WTC11 (cell line): ENCODE results near the gene OPN3. TPM values are rescaled to one million over a fixed set of nuclear protein-coding genes. Genes with fewer than 3 reads are reported as not detected.

ENCODE experiments used
- ATAC-seq: fragments of 200-7000 bp; cut with Tn5 transposase; 2 replicates; pipeline ENCODE4 v1.10.0; 2021; ENCODE audit warnings: mild to moderate bottlenecking, moderate library complexity
- CTCF ChIA-PET: fragments of 300-600 bp; sonication (Branson Sonifier 250); formaldehyde crosslinking; loops from one replicate; lab custom pipeline; 2021; ENCODE audit warnings: antibody characterized with exemption; lab: Charles Lee
- POLR2A ChIA-PET: fragments of 350-600 bp; sonication (Branson Sonifier 250); formaldehyde crosslinking; loops from one replicate; lab custom pipeline; 2021; ENCODE audit warnings: antibody characterized with exemption; lab: Charles Lee
- DNase-seq: peaks from one replicate; pipeline ENCODE4 v3.0.0; 2021; ENCODE audit warnings: low spot score
- H3K27ac Mint-ChIP-seq: 2 replicates; pipeline ENCODE4 v1.8.0; 2021; ENCODE audit warnings: mixed read lengths
- H3K27me3 Mint-ChIP-seq: 2 replicates; pipeline ENCODE4 v1.8.0; 2021; ENCODE audit warnings: low read depth, mild to moderate bottlenecking, moderate library complexity, mixed read lengths
- H3K36me3 Mint-ChIP-seq: 2 replicates; pipeline ENCODE4 v1.8.0; 2021; ENCODE audit warnings: mixed read lengths
- H3K4me1 Mint-ChIP-seq: 2 replicates; pipeline ENCODE4 v1.8.0; 2022; ENCODE audit warnings: mixed read lengths
- H3K4me3 Mint-ChIP-seq: 2 replicates; pipeline ENCODE4 v1.8.0; 2021; ENCODE audit warnings: mild to moderate bottlenecking, moderate library complexity, mixed read lengths
- H3K9me3 Mint-ChIP-seq: 2 replicates; pipeline ENCODE4 v1.8.0; 2021; ENCODE audit warnings: mixed read lengths
- GABPB1 ChIP-seq: sonication (generic); formaldehyde crosslinking; IDR thresholded peaks from 2 replicates; pipeline ENCODE4 v1.8.1; 2023; ENCODE audit warnings: mild to moderate bottlenecking, missing genetic modification reagents
- HMGA2 ChIP-seq: fragments of 250-450 bp; sonication (Bioruptor Pico); IDR thresholded peaks from 2 replicates; pipeline ENCODE4 v1.4.0; 2021; ENCODE audit warnings: mild to moderate bottlenecking, moderate library complexity
- NFE2L1 ChIP-seq: sonication (generic); formaldehyde crosslinking; IDR thresholded peaks from 2 replicates; pipeline ENCODE4 v1.8.1; 2023; ENCODE audit warnings: missing genetic modification reagents
- TCF7 ChIP-seq: sonication (generic); formaldehyde crosslinking; IDR thresholded peaks from 2 replicates; pipeline ENCODE4 v1.8.0; 2022; ENCODE audit warnings: mild to moderate bottlenecking, low read depth, missing genetic modification reagents, moderate library complexity
- ZNF121 ChIP-seq: sonication (generic); formaldehyde crosslinking; IDR thresholded peaks from 2 replicates; pipeline ENCODE4 v1.8.0; 2023; ENCODE audit warnings: missing genetic modification reagents
- ZNF219 ChIP-seq: sonication (generic); formaldehyde crosslinking; IDR thresholded peaks from 2 replicates; pipeline ENCODE4 v1.8.0; 2023; ENCODE audit warnings: missing genetic modification reagents, mild to moderate bottlenecking, borderline replicate concordance
- ZNF512 ChIP-seq: sonication (generic); formaldehyde crosslinking; IDR thresholded peaks from 2 replicates; pipeline ENCODE4 v1.8.1; 2022; ENCODE audit warnings: missing genetic modification reagents, borderline replicate concordance
- total RNA-seq: library from RNA; stranded (reverse); gene quantifications from 3 replicates; pipeline ENCODE4 v1.2.3, GENCODE V29; 2021
- TF ChIP-seq, protein P1 (sequence below): sonication (generic); formaldehyde crosslinking; IDR thresholded peaks from 2 replicates; pipeline ENCODE4 v1.8.0; 2023; ENCODE audit warnings: missing genetic modification reagents, mild to moderate bottlenecking, borderline replicate concordance
- TF ChIP-seq, protein P2 (sequence below): sonication (generic); formaldehyde crosslinking; IDR thresholded peaks from 2 replicates; pipeline ENCODE4 v1.8.0; 2022; ENCODE audit warnings: mild to moderate bottlenecking, missing genetic modification reagents
- TF ChIP-seq, protein P3 (sequence below): sonication (generic); formaldehyde crosslinking; IDR thresholded peaks from 2 replicates; pipeline ENCODE4 v1.8.1; 2023; ENCODE audit warnings: mild to moderate bottlenecking, missing genetic modification reagents
- TF ChIP-seq, protein P4 (sequence below): sonication (generic); formaldehyde crosslinking; IDR thresholded peaks from 2 replicates; pipeline ENCODE4 v1.8.1; 2022; ENCODE audit warnings: mild to moderate bottlenecking, moderate library complexity, missing genetic modification reagents
- TF ChIP-seq, protein P5 (sequence below): sonication (generic); formaldehyde crosslinking; IDR thresholded peaks from 2 replicates; pipeline ENCODE4 v1.8.1; 2023; ENCODE audit warnings: mild to moderate bottlenecking, missing genetic modification reagents, moderate library complexity

Gene OPN3
- total RNA-seq, 1 experiment from 2014 or later: 17.2 TPM

DNA sequence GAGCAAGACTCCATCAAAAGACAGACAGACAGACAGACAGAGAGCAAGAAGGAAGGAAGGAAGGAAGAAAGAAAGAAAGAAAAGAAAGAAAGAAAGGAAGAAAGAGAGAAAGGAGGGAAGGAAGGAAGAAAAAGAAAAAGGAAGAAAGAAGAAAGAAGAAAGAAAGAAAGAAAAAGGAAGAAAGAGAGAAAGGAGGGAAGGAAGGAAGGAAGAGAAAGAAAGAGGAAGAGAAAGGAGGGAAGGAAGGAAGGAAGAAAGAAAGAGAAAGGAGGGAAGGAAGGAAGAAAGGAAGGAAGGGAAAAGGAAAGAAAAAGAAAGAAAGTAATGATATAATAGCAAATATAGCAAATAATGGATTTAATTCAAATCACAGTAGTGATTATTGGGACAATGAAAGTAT, 32.7 kb downstream of the OPN3 start:
- ChIA-PET CTCF (no interaction called here), POLR2A (no interaction called here)
- no peak for ATAC-seq
- Mint-ChIP-seq H3K4me3 (no peak overlapping the region), H3K36me3 (no peaks in the 10 kb centered on the region), H3K27ac (no peak overlapping the region), H3K9me3 (no peaks in the 10 kb centered on the region), H3K27me3 (no peaks in the 10 kb centered on the region), H3K4me1 (no peaks in the 10 kb centered on the region)
- DNase-seq: no peak
- TF ChIP-seq, protein P1, sequence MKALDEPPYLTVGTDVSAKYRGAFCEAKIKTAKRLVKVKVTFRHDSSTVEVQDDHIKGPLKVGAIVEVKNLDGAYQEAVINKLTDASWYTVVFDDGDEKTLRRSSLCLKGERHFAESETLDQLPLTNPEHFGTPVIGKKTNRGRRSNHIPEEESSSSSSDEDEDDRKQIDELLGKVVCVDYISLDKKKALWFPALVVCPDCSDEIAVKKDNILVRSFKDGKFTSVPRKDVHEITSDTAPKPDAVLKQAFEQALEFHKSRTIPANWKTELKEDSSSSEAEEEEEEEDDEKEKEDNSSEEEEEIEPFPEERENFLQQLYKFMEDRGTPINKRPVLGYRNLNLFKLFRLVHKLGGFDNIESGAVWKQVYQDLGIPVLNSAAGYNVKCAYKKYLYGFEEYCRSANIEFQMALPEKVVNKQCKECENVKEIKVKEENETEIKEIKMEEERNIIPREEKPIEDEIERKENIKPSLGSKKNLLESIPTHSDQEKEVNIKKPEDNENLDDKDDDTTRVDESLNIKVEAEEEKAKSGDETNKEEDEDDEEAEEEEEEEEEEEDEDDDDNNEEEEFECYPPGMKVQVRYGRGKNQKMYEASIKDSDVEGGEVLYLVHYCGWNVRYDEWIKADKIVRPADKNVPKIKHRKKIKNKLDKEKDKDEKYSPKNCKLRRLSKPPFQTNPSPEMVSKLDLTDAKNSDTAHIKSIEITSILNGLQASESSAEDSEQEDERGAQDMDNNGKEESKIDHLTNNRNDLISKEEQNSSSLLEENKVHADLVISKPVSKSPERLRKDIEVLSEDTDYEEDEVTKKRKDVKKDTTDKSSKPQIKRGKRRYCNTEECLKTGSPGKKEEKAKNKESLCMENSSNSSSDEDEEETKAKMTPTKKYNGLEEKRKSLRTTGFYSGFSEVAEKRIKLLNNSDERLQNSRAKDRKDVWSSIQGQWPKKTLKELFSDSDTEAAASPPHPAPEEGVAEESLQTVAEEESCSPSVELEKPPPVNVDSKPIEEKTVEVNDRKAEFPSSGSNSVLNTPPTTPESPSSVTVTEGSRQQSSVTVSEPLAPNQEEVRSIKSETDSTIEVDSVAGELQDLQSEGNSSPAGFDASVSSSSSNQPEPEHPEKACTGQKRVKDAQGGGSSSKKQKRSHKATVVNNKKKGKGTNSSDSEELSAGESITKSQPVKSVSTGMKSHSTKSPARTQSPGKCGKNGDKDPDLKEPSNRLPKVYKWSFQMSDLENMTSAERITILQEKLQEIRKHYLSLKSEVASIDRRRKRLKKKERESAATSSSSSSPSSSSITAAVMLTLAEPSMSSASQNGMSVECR (CRISPR knock-in tag): no peak
- TF ChIP-seq NFE2L1 (CRISPR knock-in tag) (no peak), GABPB1 (no peak), ZNF121 (no peak), ZNF512 (CRISPR knock-in tag) (0 out of 2 replicates have a peak, but pooled peaks have one; percentile 71)
- TF ChIP-seq, protein P2, sequence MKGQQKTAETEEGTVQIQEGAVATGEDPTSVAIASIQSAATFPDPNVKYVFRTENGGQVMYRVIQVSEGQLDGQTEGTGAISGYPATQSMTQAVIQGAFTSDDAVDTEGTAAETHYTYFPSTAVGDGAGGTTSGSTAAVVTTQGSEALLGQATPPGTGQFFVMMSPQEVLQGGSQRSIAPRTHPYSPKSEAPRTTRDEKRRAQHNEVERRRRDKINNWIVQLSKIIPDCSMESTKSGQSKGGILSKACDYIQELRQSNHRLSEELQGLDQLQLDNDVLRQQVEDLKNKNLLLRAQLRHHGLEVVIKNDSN (CRISPR knock-in tag): no peak

DNA sequence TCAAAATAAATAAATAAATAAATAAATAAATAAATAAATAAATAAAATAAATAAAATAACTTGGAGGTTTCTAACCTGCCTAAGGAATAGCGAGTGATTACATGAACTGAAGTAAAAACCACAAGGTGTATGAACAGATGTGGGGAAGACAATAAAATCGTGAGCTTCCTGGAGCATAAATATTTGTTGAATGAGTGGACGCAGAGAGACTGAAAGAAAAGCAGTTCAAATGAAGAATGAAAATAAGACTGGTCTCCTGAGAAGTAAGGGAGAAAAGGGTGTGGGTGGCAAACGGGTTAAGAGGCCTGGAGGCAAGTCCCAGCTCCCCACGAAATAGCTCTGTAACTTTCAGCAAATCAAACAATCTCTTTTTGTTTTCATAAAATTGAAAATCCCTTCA, 33.6 kb downstream of the OPN3 start:
- ChIA-PET POLR2A (no interaction called here), CTCF (no interaction called here)
- H3K4me1 Mint-ChIP-seq: no peaks in the 10 kb centered on the region
- no peaks in the 10 kb centered on the region for H3K9me3 Mint-ChIP-seq
- DNase-seq: no peak
- no peak overlapping the region for H3K4me3 Mint-ChIP-seq
- ATAC-seq: no peak
- peaks cover 6% of the 10 kb centered on the region; the same call in 1 of the 2 replicates for H3K36me3 Mint-ChIP-seq
- no peak overlapping the region for H3K27ac Mint-ChIP-seq
- no peak for TF ChIP-seq TCF7 (CRISPR knock-in tag)
- TF ChIP-seq, protein P3, sequence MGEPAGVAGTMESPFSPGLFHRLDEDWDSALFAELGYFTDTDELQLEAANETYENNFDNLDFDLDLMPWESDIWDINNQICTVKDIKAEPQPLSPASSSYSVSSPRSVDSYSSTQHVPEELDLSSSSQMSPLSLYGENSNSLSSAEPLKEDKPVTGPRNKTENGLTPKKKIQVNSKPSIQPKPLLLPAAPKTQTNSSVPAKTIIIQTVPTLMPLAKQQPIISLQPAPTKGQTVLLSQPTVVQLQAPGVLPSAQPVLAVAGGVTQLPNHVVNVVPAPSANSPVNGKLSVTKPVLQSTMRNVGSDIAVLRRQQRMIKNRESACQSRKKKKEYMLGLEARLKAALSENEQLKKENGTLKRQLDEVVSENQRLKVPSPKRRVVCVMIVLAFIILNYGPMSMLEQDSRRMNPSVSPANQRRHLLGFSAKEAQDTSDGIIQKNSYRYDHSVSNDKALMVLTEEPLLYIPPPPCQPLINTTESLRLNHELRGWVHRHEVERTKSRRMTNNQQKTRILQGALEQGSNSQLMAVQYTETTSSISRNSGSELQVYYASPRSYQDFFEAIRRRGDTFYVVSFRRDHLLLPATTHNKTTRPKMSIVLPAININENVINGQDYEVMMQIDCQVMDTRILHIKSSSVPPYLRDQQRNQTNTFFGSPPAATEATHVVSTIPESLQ: no peak
- peak; percentile 23; the same call in 1 of the 2 replicates for TF ChIP-seq HMGA2
- no peak for TF ChIP-seq ZNF219 (CRISPR knock-in tag)
- TF ChIP-seq, protein P4, sequence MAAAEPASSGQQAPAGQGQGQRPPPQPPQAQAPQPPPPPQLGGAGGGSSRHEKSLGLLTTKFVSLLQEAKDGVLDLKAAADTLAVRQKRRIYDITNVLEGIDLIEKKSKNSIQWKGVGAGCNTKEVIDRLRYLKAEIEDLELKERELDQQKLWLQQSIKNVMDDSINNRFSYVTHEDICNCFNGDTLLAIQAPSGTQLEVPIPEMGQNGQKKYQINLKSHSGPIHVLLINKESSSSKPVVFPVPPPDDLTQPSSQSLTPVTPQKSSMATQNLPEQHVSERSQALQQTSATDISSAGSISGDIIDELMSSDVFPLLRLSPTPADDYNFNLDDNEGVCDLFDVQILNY (CRISPR knock-in tag): no peak
- TF ChIP-seq, protein P5, sequence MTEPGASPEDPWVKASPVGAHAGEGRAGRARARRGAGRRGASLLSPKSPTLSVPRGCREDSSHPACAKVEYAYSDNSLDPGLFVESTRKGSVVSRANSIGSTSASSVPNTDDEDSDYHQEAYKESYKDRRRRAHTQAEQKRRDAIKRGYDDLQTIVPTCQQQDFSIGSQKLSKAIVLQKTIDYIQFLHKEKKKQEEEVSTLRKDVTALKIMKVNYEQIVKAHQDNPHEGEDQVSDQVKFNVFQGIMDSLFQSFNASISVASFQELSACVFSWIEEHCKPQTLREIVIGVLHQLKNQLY (CRISPR knock-in tag): no peak
- no peaks in the 10 kb centered on the region for H3K27me3 Mint-ChIP-seq
